ENCODE measurements around the gene WWTR1. TPM values are rescaled to one million over a fixed set of nuclear protein-coding genes. Genes with fewer than 3 reads are reported as not detected.

Gene WWTR1
- total RNA-seq, 4 donors from 2014 or later: 40.3 to 80.4 (median 67.6) TPM

- TF ChIP-seq POLR2A (IDR thresholded peaks at IDR 0.05): no peak
- TF ChIP-seq POLR2AphosphoS5 (IDR thresholded peaks at IDR 0.05): no peak
- TF ChIP-seq CTCF (IDR thresholded peaks at IDR 0.05): no peak
- TF ChIP-seq EP300 (IDR thresholded peaks at IDR 0.05; ENCODE audit: low read depth): no peak
- intact Hi-C loops (cut with DNase I; ENCODE audit: low total_unique reads): no loop called here
- peak; percentile 14 for DNase-seq
- Histone ChIP-seq H3K27ac (peak overlapping the region; percentile 4 to 45 (median 38)), H3K9me3 (peaks cover 0 to 5% of the 10 kb centered on the region in 2 donors), H3K4me3 (no peak overlapping the region), H3K4me1 (peaks cover 0 to 3% (median 0%) of the 10 kb centered on the region in 4 donors), H3K27me3 (no peaks in the 10 kb centered on the region), H3K36me3 (no peaks in the 10 kb centered on the region)
- in situ Hi-C loops (cut with MboI; ENCODE audit: low pct_ligation_motif_present in 1 of 4, low pct_unique_long_range_greater_than_20kb in 1 of 4, low sequenced_read_pairs in 3 of 4): loop anchor here in 2 of 4 donors (25.0 kb wide), 1 partner anchor 191 kb away; no protein-coding TSS in a partner anchor
- WGBS, 2 donors (ENCODE audit: low coverage in 1 of 2): 60 to 76% methylated on average over 1 to 2 of the region's 2 CpGs
These were observed 45.6 kb upstream of the WWTR1 start for GRCh38 chr3:149703466-149703865.

- Histone ChIP-seq H3K4me3 (no peak overlapping the region), H3K27me3 (no peaks in the 10 kb centered on the region), H3K27ac (peak overlapping the region; percentile 37 to 45 (median 40)), H3K36me3 (no peaks in the 10 kb centered on the region), H3K4me1 (peaks cover 0 to 3% (median 0%) of the 10 kb centered on the region in 4 donors), H3K9me3 (peaks cover 0 to 8% of the 10 kb centered on the region in 2 donors)
- intact Hi-C loops (cut with DNase I; ENCODE audit: low total_unique reads): no loop called here
- WGBS, 2 donors (ENCODE audit: low coverage in 1 of 2): 50 to 61% methylated on average over 2 to 4 of the region's 4 CpGs
- no peak for DNase-seq
- in situ Hi-C loops (cut with MboI; ENCODE audit: low pct_ligation_motif_present in 1 of 4, low pct_unique_long_range_greater_than_20kb in 1 of 4, low sequenced_read_pairs in 3 of 4): loop anchor here in 2 of 4 donors (25.0 kb wide), 1 partner anchor 191 kb away; no protein-coding TSS in a partner anchor
- no peak for TF ChIP-seq CTCF (IDR thresholded peaks at IDR 0.05)
- TF ChIP-seq POLR2A (IDR thresholded peaks at IDR 0.05): no peak
- TF ChIP-seq EP300 (IDR thresholded peaks at IDR 0.05; ENCODE audit: low read depth): no peak
- no peak for TF ChIP-seq POLR2AphosphoS5 (IDR thresholded peaks at IDR 0.05)
These were observed 45.0 kb upstream of the WWTR1 start for GRCh38 chr3:149702691-149703441.

- no peak overlapping the region for H3K4me3 ChIP-seq
- WGBS, 2 donors (ENCODE audit: low coverage in 1 of 2): 82 to 83% methylated on average over 1 of the region's 1 CpG
- TF ChIP-seq POLR2AphosphoS5 (IDR thresholded peaks at IDR 0.05): no peak
- no peak for TF ChIP-seq POLR2A (IDR thresholded peaks at IDR 0.05)
- no peak for TF ChIP-seq EP300 (IDR thresholded peaks at IDR 0.05; ENCODE audit: low read depth)
- no peak for TF ChIP-seq CTCF (IDR thresholded peaks at IDR 0.05)
- H3K9me3 ChIP-seq: peaks cover 0 to 8% of the 10 kb centered on the region in 2 donors
- DNase-seq: no peak
- intact Hi-C loops (cut with DNase I; ENCODE audit: low total_unique reads) (no loop called here), in situ Hi-C loops (cut with MboI; ENCODE audit: low pct_ligation_motif_present in 1 of 4, low pct_unique_long_range_greater_than_20kb in 1 of 4, low sequenced_read_pairs in 3 of 4) (loop anchor here in 2 of 4 donors (25.0 kb wide), 1 partner anchor 190 kb away; no protein-coding TSS in a partner anchor)
- peaks cover 0 to 2% (median 0%) of the 10 kb centered on the region in 4 donors for H3K4me1 ChIP-seq
- H3K27ac ChIP-seq: peak overlapping the region; percentile 13 to 42 (median 38)
- H3K27me3 ChIP-seq: no peaks in the 10 kb centered on the region
- H3K36me3 ChIP-seq: no peaks in the 10 kb centered on the region
These were observed 44.1 kb upstream of the WWTR1 start for GRCh38 chr3:149701977-149702350.

- Histone ChIP-seq H3K4me3 (no peak overlapping the region), H3K36me3 (no peaks in the 10 kb centered on the region), H3K27me3 (no peaks in the 10 kb centered on the region), H3K9me3 (peaks cover 0 to 8% of the 10 kb centered on the region in 2 donors), H3K4me1 (no peaks in the 10 kb centered on the region), H3K27ac (peak overlapping the region; percentile 13 to 42 (median 38))
- in situ Hi-C loops (cut with MboI; ENCODE audit: low pct_ligation_motif_present in 1 of 4, low pct_unique_long_range_greater_than_20kb in 1 of 4, low sequenced_read_pairs in 3 of 4): loop anchor here in 2 of 4 donors (25.0 kb wide), 1 partner anchor 189 kb away; no protein-coding TSS in a partner anchor
- DNase-seq: no peak
- 69 to 78% methylated on average over 12 of the region's 12 CpGs for WGBS, 2 donors (ENCODE audit: low coverage in 1 of 2)
- TF ChIP-seq EP300 (IDR thresholded peaks at IDR 0.05; ENCODE audit: low read depth) (no peak), POLR2A (IDR thresholded peaks at IDR 0.05) (no peak), POLR2AphosphoS5 (IDR thresholded peaks at IDR 0.05) (no peak)
- intact Hi-C loops (cut with DNase I; ENCODE audit: low total_unique reads): no loop called here
These were observed 43.6 kb upstream of the WWTR1 start for GRCh38 chr3:149701206-149701976.
